ENCODE results near the gene ZNF175.

Gene ZNF175

DNA sequence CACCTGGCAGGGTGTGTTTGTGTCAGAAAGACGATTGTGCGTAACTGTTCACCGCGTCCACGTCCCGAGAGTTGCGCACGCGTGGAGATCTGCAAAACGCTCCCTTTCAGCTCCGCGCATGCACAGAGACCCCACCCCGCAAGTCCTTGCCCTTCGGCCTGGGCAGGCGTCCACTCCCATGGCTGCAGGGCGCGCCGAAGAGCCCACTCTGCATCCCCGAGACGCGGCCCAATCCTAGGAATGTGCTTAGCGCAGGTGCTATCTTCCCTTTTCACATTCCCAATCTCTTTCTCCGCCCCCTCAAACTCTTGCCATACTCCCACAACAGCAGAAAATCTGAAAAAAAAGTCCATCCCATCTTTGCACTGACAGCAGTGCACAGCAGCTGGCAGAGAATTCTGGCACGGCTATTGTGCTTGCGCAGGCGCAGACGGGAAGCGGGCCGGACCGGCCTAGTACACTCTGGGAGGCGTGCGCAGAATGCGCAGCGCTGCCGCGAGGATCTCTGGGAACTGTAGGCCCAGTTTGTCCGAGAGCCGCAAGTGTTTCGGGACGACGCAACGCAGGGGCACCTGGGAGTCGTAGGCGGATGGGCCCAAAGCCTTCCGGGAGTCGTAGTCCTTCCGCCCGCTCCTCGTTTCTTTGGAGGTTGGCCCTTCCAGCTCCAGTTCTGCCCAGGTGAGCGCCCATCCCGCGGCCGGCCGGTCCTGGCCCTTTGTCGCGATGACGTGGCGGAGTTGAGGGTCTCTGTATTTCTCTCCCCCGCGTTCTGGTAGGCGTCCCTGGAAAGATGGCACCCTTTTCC, 23.1 kb downstream of the ZNF175 start:
- Histone ChIP-seq H3K27me3 (ENCODE audit: insufficient read depth, low read depth, severe bottlenecking) (peaks cover 2% of the 10 kb centered on the region), H3K27ac (peak overlapping the region; percentile 16; the same call in 1 of the 2 replicates), H3K4me3 (ENCODE audit: low read depth, low read length) (peak overlapping the region; percentile 75), H3K9me3 (ENCODE audit: severe bottlenecking) (peaks cover 2% of the 10 kb centered on the region), H3K36me3 (no peaks in the 10 kb centered on the region)
- peak; percentile 97 for DNase-seq
- no peak for TF ChIP-seq CTCF (IDR thresholded peaks at IDR 0.05; ENCODE audit: low read depth, low read length)

DNA sequence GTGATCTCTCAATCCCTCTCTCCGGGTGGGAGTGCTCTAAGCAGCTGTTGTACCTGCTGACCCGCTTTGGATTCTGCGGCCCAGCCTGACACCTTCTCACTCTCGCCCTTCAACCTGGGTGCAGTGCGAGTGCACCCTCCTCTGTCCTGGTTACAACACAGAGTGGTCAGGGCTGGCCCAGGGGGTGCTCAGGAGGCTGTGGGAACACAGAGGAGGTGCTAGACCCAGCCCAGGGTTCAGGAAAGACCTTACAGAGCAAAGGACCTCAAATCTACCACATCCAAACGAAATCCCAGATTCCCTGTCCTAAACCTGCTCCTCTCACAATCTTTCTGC, 23.7 kb downstream of the ZNF175 start:
- peak overlapping the region; percentile 75 for H3K4me3 ChIP-seq (ENCODE audit: low read depth, low read length)
- DNase-seq, result no peak
- H3K27me3 ChIP-seq (ENCODE audit: insufficient read depth, low read depth, severe bottlenecking), result peaks cover 4% of the 10 kb centered on the region
- H3K27ac ChIP-seq, result peak overlapping the region; percentile 16; the same call in 1 of the 2 replicates
- no peak for TF ChIP-seq CTCF (IDR thresholded peaks at IDR 0.05; ENCODE audit: low read depth, low read length)
- H3K9me3 ChIP-seq (ENCODE audit: severe bottlenecking), result peaks cover 4% of the 10 kb centered on the region
- no peaks in the 10 kb centered on the region for H3K36me3 ChIP-seq

DNA sequence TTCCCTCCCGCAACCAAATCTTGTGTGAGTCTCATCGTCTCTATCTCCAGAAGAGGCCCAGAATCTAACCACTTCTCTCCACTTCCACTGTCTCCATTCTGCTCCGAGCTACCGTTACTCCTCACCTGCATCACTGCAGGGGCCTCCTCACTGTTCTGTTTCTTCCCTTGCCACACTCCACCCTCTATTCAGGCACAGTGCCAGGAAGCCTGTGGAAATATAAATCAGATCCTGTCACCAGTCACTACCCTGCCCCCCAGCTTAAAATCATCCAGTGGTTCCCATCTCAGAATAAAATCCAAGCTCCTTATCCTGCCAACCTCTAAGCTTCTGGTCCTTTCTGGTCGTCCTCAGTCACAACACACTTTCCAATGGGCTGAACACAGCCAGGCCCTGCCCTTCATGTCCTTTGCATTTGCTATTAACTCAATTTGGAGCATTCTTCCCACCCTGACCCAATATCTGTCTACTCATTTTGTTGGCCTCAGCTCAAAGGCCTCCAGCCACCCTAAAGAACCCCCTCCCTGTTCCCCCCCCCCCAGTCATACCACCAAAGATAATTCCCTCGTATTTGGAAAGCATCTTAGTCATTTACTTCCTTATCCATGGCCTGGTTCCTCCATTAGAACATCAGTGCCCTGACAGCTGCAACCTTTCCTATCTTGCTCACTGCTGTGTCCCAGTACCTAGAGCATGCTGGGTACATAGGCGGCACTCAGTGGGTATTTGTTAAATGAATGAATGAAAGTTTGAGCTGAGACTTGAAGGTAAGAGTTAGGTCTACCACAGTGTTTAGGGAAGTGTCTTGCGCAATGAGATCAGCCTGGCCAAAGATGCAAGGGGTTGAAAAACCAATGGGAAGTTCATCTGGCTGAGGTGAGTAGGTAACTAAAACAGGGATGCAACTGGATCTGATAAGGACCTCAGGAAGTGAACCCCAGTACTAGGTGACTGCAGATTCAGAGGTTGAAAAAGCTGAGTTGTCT, 24.4 kb downstream of the ZNF175 start:
- Histone ChIP-seq H3K27ac (no peak overlapping the region), H3K27me3 (ENCODE audit: insufficient read depth, low read depth, severe bottlenecking) (peaks cover 8% of the 10 kb centered on the region), H3K4me3 (ENCODE audit: low read depth, low read length) (no peak overlapping the region), H3K9me3 (ENCODE audit: severe bottlenecking) (peaks cover 4% of the 10 kb centered on the region), H3K36me3 (no peaks in the 10 kb centered on the region)
- no peak for TF ChIP-seq CTCF (IDR thresholded peaks at IDR 0.05; ENCODE audit: low read depth, low read length)
- no peak for DNase-seq

DNA sequence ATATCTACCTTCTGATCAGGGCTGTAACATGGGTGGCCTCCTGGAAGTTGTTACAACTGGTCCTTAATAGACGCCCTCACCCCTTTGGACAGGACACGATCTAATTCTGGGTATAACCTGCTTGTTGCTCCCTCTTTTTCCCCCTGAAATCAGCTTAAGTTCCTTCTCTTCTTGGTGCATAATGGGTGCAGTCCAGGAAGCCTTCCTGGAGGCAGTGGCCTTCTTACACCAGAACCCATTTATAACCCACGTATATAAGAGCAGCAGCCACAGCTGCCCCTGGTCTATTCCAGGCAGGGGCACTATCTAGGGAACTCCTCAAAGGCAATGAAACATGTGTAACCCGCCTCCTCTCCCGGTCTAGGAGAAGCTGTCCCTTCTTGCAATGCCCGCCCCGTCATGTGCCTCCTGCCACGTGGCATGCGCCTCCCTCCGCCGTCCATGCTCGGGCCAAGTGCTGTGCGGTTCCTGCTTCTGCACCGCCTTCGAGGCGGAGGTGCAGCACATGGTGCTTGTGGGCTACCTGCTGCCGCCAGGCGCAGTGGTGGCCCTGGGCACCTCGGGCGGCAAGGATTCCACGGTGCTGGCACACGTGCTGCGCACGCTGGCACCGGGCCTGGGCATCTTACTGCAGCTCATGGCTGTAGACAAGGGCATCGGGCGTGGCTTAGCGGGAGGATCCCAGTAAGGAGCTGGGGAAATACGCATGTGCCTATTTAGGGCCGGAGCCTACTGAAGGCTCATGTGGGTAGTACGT, 27.3 kb downstream of the ZNF175 start:
- H3K9me3 ChIP-seq (ENCODE audit: severe bottlenecking), result peaks cover 4% of the 10 kb centered on the region
- H3K27me3 ChIP-seq (ENCODE audit: insufficient read depth, low read depth, severe bottlenecking), result peaks cover 20% of the 10 kb centered on the region
- H3K27ac ChIP-seq, result no peak overlapping the region
- TF ChIP-seq CTCF (IDR thresholded peaks at IDR 0.05; ENCODE audit: low read depth, low read length), result no peak
- H3K4me3 ChIP-seq (ENCODE audit: low read depth, low read length), result no peak overlapping the region
- no peaks in the 10 kb centered on the region for H3K36me3 ChIP-seq
- DNase-seq, result no peak

- H3K27ac ChIP-seq, result no peak overlapping the region
- H3K9me3 ChIP-seq (ENCODE audit: severe bottlenecking), result peaks cover 4% of the 10 kb centered on the region
- no peak overlapping the region for H3K4me3 ChIP-seq (ENCODE audit: low read depth, low read length)
- no peak for TF ChIP-seq CTCF (IDR thresholded peaks at IDR 0.05; ENCODE audit: low read depth, low read length)
- H3K36me3 ChIP-seq, result no peaks in the 10 kb centered on the region
- DNase-seq, result no peak
- H3K27me3 ChIP-seq (ENCODE audit: insufficient read depth, low read depth, severe bottlenecking), result peaks cover 27% of the 10 kb centered on the region
Observed at GRCh38 chr19:51599084-51599483, 28.0 kb downstream of the ZNF175 start.
